ENCODE measurements around the gene IRAK1.

The IRAK1 gene

DNA sequence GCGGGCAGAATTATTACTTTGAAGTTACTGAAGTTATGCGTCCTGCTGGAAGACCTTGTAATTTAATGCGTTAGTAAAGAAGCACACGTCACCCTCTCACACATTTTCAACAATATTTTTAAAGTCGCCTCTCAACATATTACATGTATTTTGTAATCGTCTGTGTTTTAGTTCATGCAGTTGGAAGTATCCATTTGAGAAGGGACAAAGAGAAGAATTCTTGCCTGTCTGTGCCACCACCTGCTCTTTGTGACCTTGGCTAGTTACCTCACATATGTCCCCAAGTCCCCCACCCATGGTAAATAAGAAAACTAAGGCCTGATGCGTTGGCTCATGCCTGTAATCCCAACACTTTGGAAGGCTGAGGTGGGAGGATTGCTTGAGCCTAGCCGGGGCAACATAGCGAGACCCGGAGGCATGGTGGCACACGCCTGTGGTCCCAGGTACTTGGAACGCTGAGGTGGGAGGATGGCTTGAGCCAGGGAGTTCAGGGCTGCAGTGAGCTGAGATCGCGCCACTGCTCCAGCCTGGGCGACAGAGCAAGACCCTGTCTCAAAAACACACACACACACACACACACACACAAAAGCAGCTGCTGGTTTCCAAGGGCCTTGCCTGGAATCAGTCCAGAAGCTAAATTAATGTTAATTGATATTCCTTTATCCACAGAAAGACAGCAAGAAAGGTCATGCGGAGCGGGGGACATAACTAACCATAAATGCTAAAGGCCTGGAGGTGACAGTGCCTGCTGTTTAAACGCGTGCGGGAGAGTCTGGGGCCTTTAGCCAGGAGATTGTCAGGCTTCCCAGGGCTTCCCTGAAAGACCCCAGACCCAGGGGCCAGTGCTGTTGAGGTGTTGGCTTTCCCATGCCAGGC lies 46.3 kb downstream of the IRAK1 start:
- DNase-seq (ENCODE audit: extremely low read depth in 1 of 2, low read depth in 1 of 2), result no peak

GRCh38 chrX:153972368-153973126 lies 47.2 kb downstream of the IRAK1 start, which contains the start of gene TMEM187:
TMEM187 (plus strand) TSS chrX:153972754; CDS start chrX:153982063, 9,309 bp downstream.
- peak; percentile 82 to 86 for DNase-seq (ENCODE audit: extremely low read depth in 1 of 2, low read depth in 1 of 2)

DNA sequence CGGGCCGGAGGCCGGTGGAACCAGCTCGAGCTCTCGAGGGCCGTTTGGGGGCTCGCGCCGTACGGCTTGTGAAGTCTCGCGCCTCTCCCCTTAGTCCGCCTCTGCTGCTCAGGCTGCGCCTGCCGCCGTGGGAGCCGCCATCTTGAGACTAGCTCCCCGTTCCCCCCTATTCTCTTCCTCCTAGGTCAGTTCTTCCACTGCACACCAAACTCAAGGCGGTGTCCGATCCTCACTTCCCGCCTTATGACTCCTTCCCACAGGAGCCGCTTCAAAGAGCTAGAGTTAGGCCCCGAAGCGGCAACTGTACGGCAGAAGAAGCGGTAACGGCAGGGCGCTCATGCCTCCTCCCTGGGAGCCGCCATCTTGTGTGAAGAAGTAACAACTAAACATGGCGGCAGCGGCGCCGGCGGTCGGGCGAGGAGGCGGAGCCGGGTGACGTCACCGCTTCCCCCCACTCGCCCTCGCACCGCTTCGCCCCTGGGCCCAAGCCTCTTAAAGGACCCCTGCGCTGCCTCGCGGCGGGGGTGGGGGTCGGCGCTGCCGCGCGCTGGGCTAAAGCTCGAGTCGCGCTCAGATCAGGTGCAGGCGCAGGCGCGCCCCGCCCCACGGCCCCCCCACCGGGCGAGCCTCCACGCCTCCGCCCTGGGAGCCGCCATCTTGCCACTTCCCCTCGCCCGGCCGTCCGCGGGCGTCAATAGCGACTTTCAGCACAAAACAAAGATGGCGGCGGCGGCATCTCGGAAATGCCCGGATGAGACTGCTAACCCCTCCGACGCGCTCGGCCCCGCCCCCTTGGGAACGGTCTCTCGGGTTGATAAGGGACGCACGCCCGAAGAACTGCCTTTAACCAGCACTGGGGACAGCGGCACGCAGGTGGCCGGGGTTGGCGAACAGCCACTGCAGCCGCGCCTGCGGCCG lies 48.0 kb downstream of the IRAK1 start, which contains the start of gene HCFC1:
TSS of gene HCFC1 (minus strand) at position 369 of the 918 bp plus-strand sequence. CDS start 978 bp downstream, outside the sequence.
- peak; percentile 79 to 83 for DNase-seq (ENCODE audit: extremely low read depth in 1 of 2, low read depth in 1 of 2)

DNA sequence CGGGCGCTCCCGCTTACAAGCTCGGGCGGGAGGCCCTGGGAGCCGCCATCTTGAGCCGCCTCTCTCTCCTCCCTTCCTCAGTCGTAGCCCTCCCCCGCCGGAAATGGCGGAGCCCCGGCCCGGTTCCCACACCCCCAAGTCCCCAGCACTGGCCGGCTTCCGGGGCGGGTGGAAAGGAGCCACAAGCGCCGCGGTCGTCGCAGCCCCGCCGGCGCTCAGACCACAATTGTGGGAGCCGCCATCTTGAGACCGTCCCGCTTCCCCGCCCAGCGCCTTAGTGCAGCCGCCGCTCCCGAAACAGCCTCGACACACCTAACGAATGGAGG lies 48.6 kb downstream of the IRAK1 start:
- DNase-seq (ENCODE audit: extremely low read depth in 1 of 2, low read depth in 1 of 2), result peak; percentile 79 to 88

GRCh38 chrX:153970357-153971123 lies 49.2 kb downstream of the IRAK1 start:
- DNase-seq (ENCODE audit: extremely low read depth in 1 of 2, low read depth in 1 of 2), result no peak

- no peak for DNase-seq (ENCODE audit: extremely low read depth in 1 of 2, low read depth in 1 of 2)
Measured at GRCh38 chrX:153969904-153970356, 49.8 kb downstream of the IRAK1 start.

GRCh38 chrX:153969125-153969903 lies 50.4 kb downstream of the IRAK1 start:
- no peak for DNase-seq (ENCODE audit: extremely low read depth in 1 of 2, low read depth in 1 of 2)

- no peak for DNase-seq (ENCODE audit: extremely low read depth in 1 of 2, low read depth in 1 of 2)
Measured at GRCh38 chrX:153968754-153969124, 51.0 kb downstream of the IRAK1 start.

DNA sequence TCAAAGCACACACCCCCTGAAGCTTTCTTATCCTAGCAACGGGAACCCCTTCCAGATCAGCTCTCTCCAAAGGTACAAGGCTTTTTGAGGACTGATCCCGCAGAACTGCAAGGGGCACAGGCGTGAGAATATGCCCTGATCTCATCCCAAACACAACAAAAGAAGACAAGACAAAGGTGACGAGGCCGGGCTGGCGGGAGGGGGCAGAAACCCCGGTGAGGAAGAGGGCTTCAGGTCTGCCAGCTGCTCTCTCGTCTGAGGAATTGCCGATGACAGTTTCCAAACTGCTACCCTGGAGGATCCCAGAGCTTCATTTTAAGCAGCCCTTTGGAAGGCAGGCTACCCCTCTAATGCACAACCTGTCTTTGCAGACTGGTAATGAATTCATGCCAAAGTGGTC lies 51.4 kb downstream of the IRAK1 start:
- no peak for DNase-seq (ENCODE audit: extremely low read depth in 1 of 2, low read depth in 1 of 2)

DNA sequence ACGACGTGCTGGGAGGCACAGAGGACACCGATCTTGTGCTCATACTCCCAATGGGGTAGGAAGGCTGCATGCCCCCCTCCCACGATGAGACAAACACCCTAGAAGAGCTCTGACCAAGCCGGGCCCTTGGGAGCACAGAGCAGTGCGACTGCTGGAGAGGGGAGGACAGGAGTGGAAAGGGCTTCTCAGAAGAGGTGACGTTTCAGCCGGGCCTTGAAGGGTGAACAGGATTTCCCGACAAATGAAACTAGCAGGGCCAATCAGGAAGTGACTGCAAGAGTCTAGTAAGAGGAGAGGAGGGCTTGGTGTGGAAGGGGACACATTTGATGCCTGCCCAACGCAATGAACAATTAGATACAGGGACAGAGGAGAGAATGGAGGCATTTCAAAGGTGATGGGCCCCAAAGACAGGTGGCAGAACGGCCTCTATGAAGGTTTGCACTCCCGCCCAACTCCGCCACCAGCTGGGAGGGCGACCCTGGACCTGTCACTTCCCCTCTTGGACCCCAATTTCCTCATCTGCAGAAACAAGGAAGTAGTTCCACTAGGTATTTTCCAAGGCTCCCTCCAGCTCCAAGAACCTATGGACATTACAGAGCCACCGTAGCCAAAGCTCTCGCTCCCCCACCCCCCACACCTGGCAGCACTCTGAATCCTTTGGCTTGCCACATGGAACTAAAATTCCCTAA lies 52.0 kb downstream of the IRAK1 start:
- no peak for DNase-seq (ENCODE audit: extremely low read depth in 1 of 2, low read depth in 1 of 2)

DNA sequence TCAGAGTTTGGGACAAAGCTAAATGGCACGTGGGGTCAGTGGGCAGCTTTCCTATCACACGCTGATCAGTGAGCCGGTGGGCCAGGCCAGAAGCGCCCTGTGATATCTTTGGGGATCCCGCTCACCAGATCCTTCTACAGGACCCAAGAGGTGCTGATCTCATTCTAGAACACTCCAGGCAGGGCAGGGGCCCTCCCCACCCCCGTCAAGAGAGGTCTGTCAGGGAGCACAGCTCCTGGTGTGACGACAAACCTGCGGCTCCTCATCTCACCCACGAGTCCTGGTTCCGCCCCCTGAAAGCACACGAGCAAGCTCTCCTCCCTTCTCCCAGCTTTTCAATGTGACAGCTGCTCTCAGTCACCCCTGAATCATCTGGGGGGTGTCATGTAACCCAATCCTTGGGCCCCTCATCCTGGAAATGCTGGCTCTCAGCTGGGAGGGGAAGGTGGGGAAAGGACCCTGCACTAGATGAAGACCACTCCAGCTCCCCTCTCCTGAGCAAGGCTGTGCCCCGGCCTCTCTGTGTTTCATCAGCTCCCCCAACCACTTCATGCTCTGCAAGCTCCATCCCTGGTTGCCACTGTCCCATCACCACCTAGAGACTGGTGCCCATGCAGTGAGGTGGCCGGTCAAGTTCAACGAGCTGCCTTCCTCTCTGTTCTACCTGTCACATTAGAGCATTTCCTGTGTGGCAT lies 52.7 kb downstream of the IRAK1 start:
- no peak for DNase-seq (ENCODE audit: extremely low read depth in 1 of 2, low read depth in 1 of 2)

DNA sequence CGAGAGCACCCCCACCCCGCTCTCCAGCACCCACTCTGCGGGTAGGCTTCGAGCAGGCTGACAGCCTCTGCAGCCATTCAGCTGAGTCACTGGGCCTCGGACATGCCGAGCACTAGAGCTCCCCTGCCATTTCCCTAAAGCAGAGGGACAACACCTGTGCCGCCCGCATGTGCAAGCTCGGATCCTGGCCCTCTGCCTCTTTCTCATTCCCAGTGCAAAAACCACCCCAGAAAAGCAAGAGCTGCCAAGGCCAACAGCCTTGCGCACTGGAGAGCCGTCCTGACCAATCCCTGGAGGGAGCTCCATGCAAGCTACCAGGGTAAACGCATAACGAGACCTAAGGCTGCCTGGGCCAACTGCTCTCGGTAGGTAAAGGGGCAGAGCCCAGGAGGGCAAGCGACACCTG lies 53.4 kb downstream of the IRAK1 start:
- DNase-seq (ENCODE audit: extremely low read depth in 1 of 2, low read depth in 1 of 2), result no peak

DNA sequence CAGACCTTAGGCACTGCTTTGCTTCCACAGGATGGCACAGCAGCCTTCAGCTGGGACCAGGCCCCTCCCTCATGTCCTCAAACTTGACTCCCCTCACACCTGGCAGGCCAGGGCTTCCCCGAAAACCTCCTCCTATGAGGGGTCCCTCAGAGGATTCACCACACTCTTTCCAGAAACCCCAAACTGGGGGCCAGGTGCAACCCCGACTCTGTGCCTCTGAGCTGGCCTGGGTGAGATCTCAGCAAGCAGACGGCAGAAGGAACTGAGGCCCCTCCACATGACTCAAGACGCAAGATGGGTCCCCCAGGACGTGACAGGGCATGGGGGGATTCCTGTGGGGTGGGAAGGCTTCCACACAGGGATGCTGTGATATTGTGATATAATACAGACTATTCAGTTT lies 54.3 kb downstream of the IRAK1 start:
- no peak for DNase-seq (ENCODE audit: extremely low read depth in 1 of 2, low read depth in 1 of 2)

- DNase-seq (ENCODE audit: extremely low read depth in 1 of 2, low read depth in 1 of 2), result no peak
Measured at GRCh38 chrX:153964105-153964504, 55.6 kb downstream of the IRAK1 start.

DNA sequence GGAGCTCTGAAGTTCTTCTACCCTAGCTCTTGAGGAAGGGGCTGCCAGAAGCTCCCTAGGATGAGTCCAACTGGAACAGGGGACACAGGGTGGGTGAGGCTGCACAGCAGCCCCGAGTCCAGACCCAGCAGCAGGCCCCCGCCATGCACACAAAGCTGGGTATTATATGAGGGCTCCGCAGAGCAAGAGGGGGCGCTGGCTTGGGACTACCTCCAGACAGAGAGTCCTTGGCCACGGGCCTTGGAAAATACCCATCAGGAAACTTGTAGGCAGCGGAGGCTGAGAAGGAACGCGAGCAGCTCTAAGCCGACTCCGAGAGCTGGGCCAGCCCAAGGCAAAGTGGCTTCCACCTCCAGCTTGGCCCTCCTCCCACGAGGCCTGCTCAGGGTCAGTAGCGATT lies 56.2 kb downstream of the IRAK1 start:
- no peak for DNase-seq (ENCODE audit: extremely low read depth in 1 of 2, low read depth in 1 of 2)

GRCh38 chrX:153961292-153961691 lies 58.4 kb downstream of the IRAK1 start:
- no peak for DNase-seq (ENCODE audit: extremely low read depth in 1 of 2, low read depth in 1 of 2)

- no peak for DNase-seq (ENCODE audit: extremely low read depth in 1 of 2, low read depth in 1 of 2)
Measured at GRCh38 chrX:153960786-153961185, 58.9 kb downstream of the IRAK1 start.
